K562 (cell line): ENCODE data around the gene TTBK2. TPM values are rescaled to one million over a fixed set of nuclear protein-coding genes. Genes with fewer than 3 reads are reported as not detected.

Experiments
- GTF2A2 ChIP-seq: IDR thresholded peaks from 2 replicates; pipeline ENCODE4 v1.6.1; 2016; ENCODE audit warnings: mild to moderate bottlenecking, missing genetic modification characterization, missing compliant biosample characterization
- TOE1 ChIP-seq, 2 experiments: fragments of 450-650 bp in 1 of 2; sonication (generic) in 1 of 2; formaldehyde crosslinking in 1 of 2; IDR thresholded peaks; 2 replicates each; pipeline versions ENCODE4 v1.7.1 to v1.8.0; 2016 to 2022; ENCODE audit warnings: borderline replicate concordance in 2 of 2, mild to moderate bottlenecking in 2 of 2, antibody characterized with exemption in 1 of 2, inconsistent platforms in 1 of 2, low read depth in 1 of 2, missing genetic modification reagents in 1 of 2, moderate library complexity in 1 of 2
- ZNF77 ChIP-seq: fragments of 250-450 bp; sonication (Bioruptor Pico); IDR thresholded peaks from 2 replicates; pipeline ENCODE4 v1.5.0; 2020
- polyA plus RNA-seq, 8 experiments: library from polyadenylated mRNA; depleted of rRNA in 4 of 8; stranded (reverse) in 5 of 8; unstranded in 3 of 8; fragments of >200 nt; fragmentation: Nextera tagmentation in 2 of 8; fragmentation: Illumina TruSeq in 1 of 8; extraction: Ambion mirVana in 2 of 8; extraction: Trizol in 1 of 8; gene quantifications; 2 replicates each; pipeline versions ENCODE4 v1.2.1 to v1.2.3, GENCODE V29; 2011 to 2014; ENCODE audit warnings: inconsistent platforms in 1 of 8, missing spikeins in 1 of 8
- total RNA-seq, 7 experiments: library from RNA; depleted of rRNA in 6 of 7; stranded (reverse); fragments of >200 nt in 6 of 7; fragmentation: Illumina TruSeq in 2 of 7; extraction: Trizol in 2 of 7; gene quantifications; 2 replicates each; pipeline versions ENCODE4 v1.2.1 to v1.2.3, GENCODE V29; 2011 to 2021; ENCODE audit warnings: low replicate concordance in 1 of 7
- TF ChIP-seq, protein P1 (sequence below): fragments of 450-650 bp; IDR thresholded peaks from 2 replicates; pipeline ENCODE4 v1.6.1; 2016; ENCODE audit warnings: mild to moderate bottlenecking, moderate library complexity
- TF ChIP-seq, protein P2 (sequence below): sonication (generic); formaldehyde crosslinking; IDR thresholded peaks from 2 replicates; pipeline ENCODE4 v1.8.0; 2022; ENCODE audit warnings: missing genetic modification reagents, mild to moderate bottlenecking, borderline replicate concordance

Gene TTBK2
- total and polyA plus RNA-seq, 9 of the 15 experiments (the other 6 are each of a cell fraction or from before 2014, with no cell fraction given) = 0.89 to 8.0 (median 4.8) TPM

- TF ChIP-seq ZNF77 = no peak
- TF ChIP-seq, protein P1, sequence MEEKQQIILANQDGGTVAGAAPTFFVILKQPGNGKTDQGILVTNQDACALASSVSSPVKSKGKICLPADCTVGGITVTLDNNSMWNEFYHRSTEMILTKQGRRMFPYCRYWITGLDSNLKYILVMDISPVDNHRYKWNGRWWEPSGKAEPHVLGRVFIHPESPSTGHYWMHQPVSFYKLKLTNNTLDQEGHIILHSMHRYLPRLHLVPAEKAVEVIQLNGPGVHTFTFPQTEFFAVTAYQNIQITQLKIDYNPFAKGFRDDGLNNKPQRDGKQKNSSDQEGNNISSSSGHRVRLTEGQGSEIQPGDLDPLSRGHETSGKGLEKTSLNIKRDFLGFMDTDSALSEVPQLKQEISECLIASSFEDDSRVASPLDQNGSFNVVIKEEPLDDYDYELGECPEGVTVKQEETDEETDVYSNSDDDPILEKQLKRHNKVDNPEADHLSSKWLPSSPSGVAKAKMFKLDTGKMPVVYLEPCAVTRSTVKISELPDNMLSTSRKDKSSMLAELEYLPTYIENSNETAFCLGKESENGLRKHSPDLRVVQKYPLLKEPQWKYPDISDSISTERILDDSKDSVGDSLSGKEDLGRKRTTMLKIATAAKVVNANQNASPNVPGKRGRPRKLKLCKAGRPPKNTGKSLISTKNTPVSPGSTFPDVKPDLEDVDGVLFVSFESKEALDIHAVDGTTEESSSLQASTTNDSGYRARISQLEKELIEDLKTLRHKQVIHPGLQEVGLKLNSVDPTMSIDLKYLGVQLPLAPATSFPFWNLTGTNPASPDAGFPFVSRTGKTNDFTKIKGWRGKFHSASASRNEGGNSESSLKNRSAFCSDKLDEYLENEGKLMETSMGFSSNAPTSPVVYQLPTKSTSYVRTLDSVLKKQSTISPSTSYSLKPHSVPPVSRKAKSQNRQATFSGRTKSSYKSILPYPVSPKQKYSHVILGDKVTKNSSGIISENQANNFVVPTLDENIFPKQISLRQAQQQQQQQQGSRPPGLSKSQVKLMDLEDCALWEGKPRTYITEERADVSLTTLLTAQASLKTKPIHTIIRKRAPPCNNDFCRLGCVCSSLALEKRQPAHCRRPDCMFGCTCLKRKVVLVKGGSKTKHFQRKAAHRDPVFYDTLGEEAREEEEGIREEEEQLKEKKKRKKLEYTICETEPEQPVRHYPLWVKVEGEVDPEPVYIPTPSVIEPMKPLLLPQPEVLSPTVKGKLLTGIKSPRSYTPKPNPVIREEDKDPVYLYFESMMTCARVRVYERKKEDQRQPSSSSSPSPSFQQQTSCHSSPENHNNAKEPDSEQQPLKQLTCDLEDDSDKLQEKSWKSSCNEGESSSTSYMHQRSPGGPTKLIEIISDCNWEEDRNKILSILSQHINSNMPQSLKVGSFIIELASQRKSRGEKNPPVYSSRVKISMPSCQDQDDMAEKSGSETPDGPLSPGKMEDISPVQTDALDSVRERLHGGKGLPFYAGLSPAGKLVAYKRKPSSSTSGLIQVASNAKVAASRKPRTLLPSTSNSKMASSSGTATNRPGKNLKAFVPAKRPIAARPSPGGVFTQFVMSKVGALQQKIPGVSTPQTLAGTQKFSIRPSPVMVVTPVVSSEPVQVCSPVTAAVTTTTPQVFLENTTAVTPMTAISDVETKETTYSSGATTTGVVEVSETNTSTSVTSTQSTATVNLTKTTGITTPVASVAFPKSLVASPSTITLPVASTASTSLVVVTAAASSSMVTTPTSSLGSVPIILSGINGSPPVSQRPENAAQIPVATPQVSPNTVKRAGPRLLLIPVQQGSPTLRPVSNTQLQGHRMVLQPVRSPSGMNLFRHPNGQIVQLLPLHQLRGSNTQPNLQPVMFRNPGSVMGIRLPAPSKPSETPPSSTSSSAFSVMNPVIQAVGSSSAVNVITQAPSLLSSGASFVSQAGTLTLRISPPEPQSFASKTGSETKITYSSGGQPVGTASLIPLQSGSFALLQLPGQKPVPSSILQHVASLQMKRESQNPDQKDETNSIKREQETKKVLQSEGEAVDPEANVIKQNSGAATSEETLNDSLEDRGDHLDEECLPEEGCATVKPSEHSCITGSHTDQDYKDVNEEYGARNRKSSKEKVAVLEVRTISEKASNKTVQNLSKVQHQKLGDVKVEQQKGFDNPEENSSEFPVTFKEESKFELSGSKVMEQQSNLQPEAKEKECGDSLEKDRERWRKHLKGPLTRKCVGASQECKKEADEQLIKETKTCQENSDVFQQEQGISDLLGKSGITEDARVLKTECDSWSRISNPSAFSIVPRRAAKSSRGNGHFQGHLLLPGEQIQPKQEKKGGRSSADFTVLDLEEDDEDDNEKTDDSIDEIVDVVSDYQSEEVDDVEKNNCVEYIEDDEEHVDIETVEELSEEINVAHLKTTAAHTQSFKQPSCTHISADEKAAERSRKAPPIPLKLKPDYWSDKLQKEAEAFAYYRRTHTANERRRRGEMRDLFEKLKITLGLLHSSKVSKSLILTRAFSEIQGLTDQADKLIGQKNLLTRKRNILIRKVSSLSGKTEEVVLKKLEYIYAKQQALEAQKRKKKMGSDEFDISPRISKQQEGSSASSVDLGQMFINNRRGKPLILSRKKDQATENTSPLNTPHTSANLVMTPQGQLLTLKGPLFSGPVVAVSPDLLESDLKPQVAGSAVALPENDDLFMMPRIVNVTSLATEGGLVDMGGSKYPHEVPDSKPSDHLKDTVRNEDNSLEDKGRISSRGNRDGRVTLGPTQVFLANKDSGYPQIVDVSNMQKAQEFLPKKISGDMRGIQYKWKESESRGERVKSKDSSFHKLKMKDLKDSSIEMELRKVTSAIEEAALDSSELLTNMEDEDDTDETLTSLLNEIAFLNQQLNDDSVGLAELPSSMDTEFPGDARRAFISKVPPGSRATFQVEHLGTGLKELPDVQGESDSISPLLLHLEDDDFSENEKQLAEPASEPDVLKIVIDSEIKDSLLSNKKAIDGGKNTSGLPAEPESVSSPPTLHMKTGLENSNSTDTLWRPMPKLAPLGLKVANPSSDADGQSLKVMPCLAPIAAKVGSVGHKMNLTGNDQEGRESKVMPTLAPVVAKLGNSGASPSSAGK = no peak
- TF ChIP-seq, protein P2, sequence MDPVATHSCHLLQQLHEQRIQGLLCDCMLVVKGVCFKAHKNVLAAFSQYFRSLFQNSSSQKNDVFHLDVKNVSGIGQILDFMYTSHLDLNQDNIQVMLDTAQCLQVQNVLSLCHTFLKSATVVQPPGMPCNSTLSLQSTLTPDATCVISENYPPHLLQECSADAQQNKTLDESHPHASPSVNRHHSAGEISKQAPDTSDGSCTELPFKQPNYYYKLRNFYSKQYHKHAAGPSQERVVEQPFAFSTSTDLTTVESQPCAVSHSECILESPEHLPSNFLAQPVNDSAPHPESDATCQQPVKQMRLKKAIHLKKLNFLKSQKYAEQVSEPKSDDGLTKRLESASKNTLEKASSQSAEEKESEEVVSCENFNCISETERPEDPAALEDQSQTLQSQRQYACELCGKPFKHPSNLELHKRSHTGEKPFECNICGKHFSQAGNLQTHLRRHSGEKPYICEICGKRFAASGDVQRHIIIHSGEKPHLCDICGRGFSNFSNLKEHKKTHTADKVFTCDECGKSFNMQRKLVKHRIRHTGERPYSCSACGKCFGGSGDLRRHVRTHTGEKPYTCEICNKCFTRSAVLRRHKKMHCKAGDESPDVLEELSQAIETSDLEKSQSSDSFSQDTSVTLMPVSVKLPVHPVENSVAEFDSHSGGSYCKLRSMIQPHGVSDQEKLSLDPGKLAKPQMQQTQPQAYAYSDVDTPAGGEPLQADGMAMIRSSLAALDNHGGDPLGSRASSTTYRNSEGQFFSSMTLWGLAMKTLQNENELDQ (CRISPR knock-in tag) = no peak
- no peak for TF ChIP-seq TOE1 (IDR thresholded peaks at IDR 0.05; ENCODE audit: borderline replicate concordance)
- no peak for TF ChIP-seq TOE1 (CRISPR knock-in tag; IDR thresholded peaks at IDR 0.05; ENCODE audit: borderline replicate concordance, low read depth)
- TF ChIP-seq GTF2A2 (tag) = no peak
Observed at GRCh38 chr15:42808913-42809312, 111.7 kb downstream of the TTBK2 start (continued).
